Esophagus (tissue), 2 donors: ENCODE results near the gene SLC38A1. TPM values are rescaled to one million over a fixed set of nuclear protein-coding genes. Genes with fewer than 3 reads are reported as not detected.
"Not testable (repeated sequence)": the region's sequence is repeated elsewhere in the genome, so short reads cannot be mapped to it uniquely, and the experiment has no call there.

ENCODE experiments used
- H3K27ac ChIP-seq, 2 donors: one replicate each; pipeline ENCODE4 v1.5.1; 2013; ENCODE audit warnings: low read depth in 2 of 2, mild to moderate bottlenecking in 2 of 2, inconsistent platforms in 1 of 2, low read length in 1 of 2, moderate library complexity in 1 of 2
- H3K27me3 ChIP-seq, 2 donors: one replicate each; pipeline ENCODE4 v1.6.1; 2013; ENCODE audit warnings: low read length in 2 of 2, control low read depth in 1 of 2, mild to moderate bottlenecking in 1 of 2; ENCODE audit not compliant: insufficient read depth in 2 of 2, control insufficient read depth in 1 of 2
- H3K36me3 ChIP-seq, 2 donors: one replicate each; pipeline ENCODE4 v1.6.1; 2013; ENCODE audit warnings: low read length in 1 of 2; ENCODE audit not compliant: control insufficient read depth in 2 of 2, insufficient read depth in 2 of 2
- H3K4me1 ChIP-seq, 2 donors: one replicate each; pipeline ENCODE4 v1.6.1; 2013; ENCODE audit warnings: low read length in 1 of 2; ENCODE audit not compliant: control insufficient read depth in 2 of 2, insufficient read depth in 2 of 2
- H3K4me3 ChIP-seq, 2 donors: one replicate each; pipeline ENCODE4 v1.5.1; 2013; ENCODE audit warnings: low read length in 2 of 2, mild to moderate bottlenecking in 2 of 2, low read depth in 1 of 2, moderate library complexity in 1 of 2
- H3K9me3 ChIP-seq, 2 donors: one replicate each; pipeline ENCODE4 v1.6.1; 2013; ENCODE audit warnings: mild to moderate bottlenecking in 2 of 2, low read depth in 1 of 2, low read length in 1 of 2, moderate library complexity in 1 of 2; ENCODE audit not compliant: control insufficient read depth in 2 of 2, insufficient read depth in 1 of 2
- WGBS, 2 donors: extraction: QIAGEN DNeasy Blood & Tissue Kit; methylation state at CpG; one replicate each; pipeline ENCODE4 v1.1.7; 2013; 5-methylcytosine and 5-hydroxymethylcytosine counted together
- polyA plus RNA-seq, 2 donors: library from polyadenylated mRNA; stranded (reverse); fragments of 200-250 nt; gene quantifications; one replicate each; pipeline ENCODE4 v1.2.3, GENCODE V29; 2013
- donor health status: healthy with polysubstance abuse.
- donor health status: Bipolar disorder and iron deficiency.

SLC38A1 gene
- polyA plus RNA-seq, 2 donors, result 14.4 to 16.9 TPM

- Histone ChIP-seq H3K9me3 (no peaks in the 10 kb centered on the region), H3K4me3 (no peak overlapping the region), H3K36me3 (peaks cover 18 to 19% of the 10 kb centered on the region in 2 donors), H3K4me1 (peaks cover 0 to under 1% of the 10 kb centered on the region in 2 donors), H3K27me3 (no peaks in the 10 kb centered on the region), H3K27ac (no peak overlapping the region)
- 90 to 95% methylated on average over 3 of the region's 3 CpGs for WGBS, 2 donors
Observed at GRCh38 chr12:46200551-46200950, 68.3 kb downstream of the SLC38A1 start.

- Histone ChIP-seq H3K27ac (no peak overlapping the region), H3K36me3 (peaks cover 23 to 27% of the 10 kb centered on the region in 2 donors), H3K27me3 (no peaks in the 10 kb centered on the region), H3K4me1 (peaks cover 0 to 2% of the 10 kb centered on the region in 2 donors), H3K4me3 (no peak overlapping the region), H3K9me3 (peaks cover 0 to 2% of the 10 kb centered on the region in 2 donors)
- WGBS, 2 donors, result 84 to 87% methylated on average over 5 of the region's 5 CpGs
Observed at GRCh38 chr12:46198913-46199312, 69.9 kb downstream of the SLC38A1 start.

GRCh38 chr12:46197883-46198282 is 71.0 kb downstream of the SLC38A1 start:
- peaks cover 23 to 24% of the 10 kb centered on the region in 2 donors for H3K36me3 ChIP-seq

GRCh38 chr12:46190533-46190932 is 78.3 kb downstream of the SLC38A1 start:
- H3K27ac ChIP-seq, H3K4me1 ChIP-seq, H3K27me3 ChIP-seq, H3K4me3 ChIP-seq, H3K9me3 ChIP-seq, H3K36me3 ChIP-seq: not testable (repeated sequence)
- WGBS, 2 donors, result 88 to 93% methylated on average over 2 of the region's 2 CpGs

More at GRCh38 chr12:46197883-46198282, 71.0 kb downstream of the SLC38A1 start:
- Histone ChIP-seq H3K27ac (no peak overlapping the region), H3K9me3 (peaks cover 0 to 2% of the 10 kb centered on the region in 2 donors), H3K4me3 (no peak overlapping the region), H3K4me1 (peaks cover 0 to 2% of the 10 kb centered on the region in 2 donors), H3K27me3 (no peaks in the 10 kb centered on the region)
- 77 to 79% methylated on average over 5 of the region's 5 CpGs for WGBS, 2 donors

GRCh38 chr12:46188170-46188569 is 80.7 kb downstream of the SLC38A1 start:
- Histone ChIP-seq H3K4me3 (no peak overlapping the region), H3K4me1 (no peaks in the 10 kb centered on the region), H3K36me3 (no peaks in the 10 kb centered on the region), H3K27me3 (no peaks in the 10 kb centered on the region), H3K9me3 (no peaks in the 10 kb centered on the region), H3K27ac (no peak overlapping the region)
- WGBS, 2 donors, result 85 to 87% methylated on average over 2 of the region's 2 CpGs

GRCh38 chr12:46187023-46187422 is 81.8 kb downstream of the SLC38A1 start:
- H3K27me3 ChIP-seq, result no peaks in the 10 kb centered on the region
- no peaks in the 10 kb centered on the region for H3K4me1 ChIP-seq
- WGBS, 2 donors, result 24 to 38% methylated on average over 3 of the region's 3 CpGs

GRCh38 chr12:46186088-46186487 is 82.8 kb downstream of the SLC38A1 start:
- H3K27ac ChIP-seq, result no peak overlapping the region
- no peaks in the 10 kb centered on the region for H3K36me3 ChIP-seq
- no peaks in the 10 kb centered on the region for H3K27me3 ChIP-seq
- no peak overlapping the region for H3K4me3 ChIP-seq
- no peaks in the 10 kb centered on the region for H3K4me1 ChIP-seq
- WGBS, 2 donors, result 86 to 92% methylated on average over 3 of the region's 3 CpGs
- H3K9me3 ChIP-seq, result no peaks in the 10 kb centered on the region

More at GRCh38 chr12:46187023-46187422, 81.8 kb downstream of the SLC38A1 start:
- no peaks in the 10 kb centered on the region for H3K9me3 ChIP-seq
- H3K36me3 ChIP-seq, result no peaks in the 10 kb centered on the region
- no peak overlapping the region for H3K27ac ChIP-seq
- no peak overlapping the region for H3K4me3 ChIP-seq

GRCh38 chr12:46185686-46186085 is 83.2 kb downstream of the SLC38A1 start:
- H3K4me3 ChIP-seq, result no peak overlapping the region
- WGBS, 2 donors, result 93 to 95% methylated on average over 3 of the region's 3 CpGs

GRCh38 chr12:46184798-46185595 is 83.8 kb downstream of the SLC38A1 start:
- peak overlapping the region in 1 of 2 donors; percentile 1 for H3K27ac ChIP-seq
- WGBS, 2 donors, result 87 to 90% methylated on average over 13 of the region's 13 CpGs
- no peaks in the 10 kb centered on the region for H3K4me1 ChIP-seq
- no peak overlapping the region for H3K4me3 ChIP-seq
- no peaks in the 10 kb centered on the region for H3K36me3 ChIP-seq
- H3K27me3 ChIP-seq, result no peaks in the 10 kb centered on the region
- H3K9me3 ChIP-seq, result no peaks in the 10 kb centered on the region

More at GRCh38 chr12:46185686-46186085, 83.2 kb downstream of the SLC38A1 start:
- Histone ChIP-seq H3K9me3 (no peaks in the 10 kb centered on the region), H3K27me3 (no peaks in the 10 kb centered on the region), H3K4me1 (no peaks in the 10 kb centered on the region), H3K36me3 (no peaks in the 10 kb centered on the region), H3K27ac (no peak overlapping the region)

GRCh38 chr12:46183112-46183511 is 85.7 kb downstream of the SLC38A1 start:
- Histone ChIP-seq H3K36me3 (no peaks in the 10 kb centered on the region), H3K4me1 (no peaks in the 10 kb centered on the region), H3K9me3 (no peaks in the 10 kb centered on the region), H3K27ac (no peak overlapping the region), H3K4me3 (no peak overlapping the region), H3K27me3 (no peaks in the 10 kb centered on the region)
- WGBS, 2 donors, result 63 to 78% methylated on average over 2 of the region's 2 CpGs
